ENCODE measurements around the gene POLG. TPM values are rescaled to one million over a fixed set of nuclear protein-coding genes. Genes with fewer than 3 reads are reported as not detected.

The POLG gene
- total RNA-seq, 1 experiment from 2014 or later, result 60.3 TPM

DNA sequence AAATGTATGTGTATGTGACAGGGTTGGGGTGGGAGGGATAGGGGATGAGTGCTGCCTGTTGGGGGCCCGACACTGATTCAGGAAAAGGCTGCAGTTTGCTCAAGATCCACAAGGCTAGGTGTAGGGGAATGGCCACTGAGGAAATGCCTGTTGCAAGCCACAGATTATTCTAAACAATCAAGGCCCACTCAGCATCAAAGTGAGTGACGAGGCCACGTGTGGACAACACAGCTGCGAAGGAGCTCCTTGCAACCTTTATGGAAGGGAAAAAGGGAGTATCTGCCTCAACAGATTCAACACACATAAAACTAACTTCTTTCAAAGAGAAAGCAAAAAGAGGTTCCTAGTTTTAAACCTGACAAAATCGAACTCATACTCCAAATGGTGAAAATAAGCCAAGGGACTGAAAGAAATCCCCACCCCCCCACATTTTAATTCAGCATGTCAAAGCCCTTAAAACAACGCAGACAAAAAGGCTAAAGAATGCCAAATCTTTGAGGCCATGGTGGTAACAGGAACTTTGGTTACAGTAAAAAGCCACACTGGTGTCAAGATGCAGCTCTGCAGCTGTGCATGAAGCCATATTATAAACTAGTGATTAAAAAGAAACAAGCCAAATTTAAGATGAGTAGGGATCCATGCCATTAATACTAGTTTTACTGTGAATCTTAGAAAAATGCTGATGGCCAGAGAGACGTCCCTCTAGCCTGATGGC lies 3.6 kb downstream of the POLG start:
- Histone ChIP-seq H3K27ac (ENCODE audit: insufficient read length, low read depth, low read length) (no peak overlapping the region), H4K5ac (ENCODE audit: insufficient read length, low read depth, low read length) (no peak overlapping the region), H3K4ac (ENCODE audit: low read depth, low read length) (no peak overlapping the region), H2BK12ac (ENCODE audit: insufficient read length, low read depth, low read length) (no peak overlapping the region), H4K20me1 (ENCODE audit: control insufficient read depth, insufficient read depth, insufficient read length) (no peaks in the 10 kb centered on the region), H3K23ac (ENCODE audit: insufficient read length, low read depth, low read length) (no peak overlapping the region), H3K27me3 (ENCODE audit: insufficient read depth, low read length) (no peaks in the 10 kb centered on the region), H3K56ac (ENCODE audit: insufficient read length, low read depth, low read length) (no peak overlapping the region), H2BK120ac (ENCODE audit: low read depth, low read length, poor library complexity, severe bottlenecking) (no peak overlapping the region), H2BK15ac (ENCODE audit: low read depth, low read length) (no peak overlapping the region), H3K14ac (ENCODE audit: insufficient read depth, low read length) (no peak overlapping the region), H3K79me2 (ENCODE audit: insufficient read depth, low read length) (no peaks in the 10 kb centered on the region), H3K18ac (ENCODE audit: insufficient read length, low read depth, low read length) (no peak overlapping the region), H2AFZ (ENCODE audit: low read length) (no peak overlapping the region), H3K79me1 (ENCODE audit: insufficient read depth, low read depth, low read length, poor library complexity, severe bottlenecking) (no peaks in the 10 kb centered on the region), H3K4me1 (ENCODE audit: insufficient read depth, low read length) (no peaks in the 10 kb centered on the region), H3K4me2 (ENCODE audit: insufficient read depth, insufficient read length, low read length) (no peak overlapping the region), H2BK5ac (ENCODE audit: insufficient read length, low read length) (no peak overlapping the region), H3K9me3 (ENCODE audit: control insufficient read depth, low read depth, low read length) (no peaks in the 10 kb centered on the region), H4K8ac (replicated peaks; ENCODE audit: insufficient read length, low read depth, low read length) (no peak overlapping the region), H2BK20ac (ENCODE audit: low read depth, low read length, poor library complexity, severe bottlenecking) (no peak overlapping the region), H4K91ac (ENCODE audit: insufficient read length, low read depth, low read length) (no peak overlapping the region), H3T11ph (ENCODE audit: low read length) (no peak overlapping the region), H2AK5ac (ENCODE audit: insufficient read length, low read length) (no peak overlapping the region), H3K9ac (ENCODE audit: extremely low read depth, insufficient read length, low read length) (no peak overlapping the region), H3K23me2 (ENCODE audit: insufficient read length, low read depth, low read length, poor library complexity, severe bottlenecking) (peaks cover 12% of the 10 kb centered on the region)
- Mint-ChIP-seq H3K4me1 (peaks cover 15 to 24% of the 10 kb centered on the region in 2 experiments), H3K36me3 (ENCODE audit: insufficient read depth in 1 of 3, low read depth in 3 of 3) (peaks cover 55 to 69% (median 65%) of the 10 kb centered on the region in 3 experiments), H3K27me3 (ENCODE audit: low read depth) (peaks cover 13% of the 10 kb centered on the region), H3K27ac (no peak overlapping the region), H3K9me3 (peaks cover 2 to 4% of the 10 kb centered on the region in 2 experiments; a peak in 2 of 5 replicates), H3K4me3 (no peak overlapping the region)
- no peak for TF ChIP-seq CTCF (conservative IDR thresholded peaks at IDR 0.05)
- no peak for DNase-seq
- WGBS (ENCODE audit: extremely low coverage, insufficient read length, low lambda C conversion rate), result no CpG with 5 or more reads among the region's 7 CpGs
